HG03565 (cell line): ENCODE data around the gene SLC12A8.

ENCODE experiments used
- ATAC-seq: cut with Tn5 transposase; IDR thresholded peaks from one replicate; pipeline ENCODE4 v1.9.1; 2021; ENCODE audit warnings: mild to moderate bottlenecking, moderate library complexity; ENCODE audit not compliant: unreplicated experiment

Gene SLC12A8

DNA sequence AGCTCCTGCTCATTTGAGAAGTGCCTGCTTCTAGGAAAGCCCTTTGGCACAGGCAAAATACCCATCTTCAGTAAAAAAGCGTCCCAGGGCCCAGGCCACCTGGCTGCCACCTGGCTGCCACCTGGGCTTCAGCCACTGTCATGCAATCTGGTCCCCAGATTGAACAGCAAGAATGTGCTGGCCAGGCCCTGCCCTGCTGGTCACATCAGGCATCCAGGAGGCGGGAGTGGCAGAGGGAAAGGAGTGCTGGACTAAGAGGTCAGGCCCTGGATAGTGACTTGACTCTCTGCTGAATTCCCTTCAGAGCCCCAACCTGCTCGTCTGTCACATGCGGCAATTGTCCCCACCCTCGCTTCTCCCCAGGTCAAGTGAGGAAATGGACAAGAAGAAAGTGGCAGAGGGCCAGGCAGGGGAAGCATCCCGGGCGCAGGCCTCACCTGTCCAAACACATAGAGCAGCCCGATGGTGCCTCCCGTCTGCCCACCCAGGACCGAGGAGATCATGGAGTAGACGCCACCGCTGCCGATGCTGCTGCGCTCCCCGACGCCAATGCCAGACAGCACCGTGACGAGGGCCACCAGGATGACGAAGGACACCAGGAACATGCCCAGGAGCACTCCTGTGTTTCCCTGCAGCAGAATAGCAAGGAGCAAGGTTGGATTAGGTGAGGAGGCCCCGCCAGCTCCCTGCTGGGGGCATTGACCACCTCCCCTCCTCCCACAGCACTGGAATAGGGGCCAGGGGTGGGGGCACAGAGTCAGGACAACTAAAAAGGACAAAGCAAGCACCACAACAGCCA, 25.5 kb downstream of the SLC12A8 start:
- ATAC-seq: no peak

DNA sequence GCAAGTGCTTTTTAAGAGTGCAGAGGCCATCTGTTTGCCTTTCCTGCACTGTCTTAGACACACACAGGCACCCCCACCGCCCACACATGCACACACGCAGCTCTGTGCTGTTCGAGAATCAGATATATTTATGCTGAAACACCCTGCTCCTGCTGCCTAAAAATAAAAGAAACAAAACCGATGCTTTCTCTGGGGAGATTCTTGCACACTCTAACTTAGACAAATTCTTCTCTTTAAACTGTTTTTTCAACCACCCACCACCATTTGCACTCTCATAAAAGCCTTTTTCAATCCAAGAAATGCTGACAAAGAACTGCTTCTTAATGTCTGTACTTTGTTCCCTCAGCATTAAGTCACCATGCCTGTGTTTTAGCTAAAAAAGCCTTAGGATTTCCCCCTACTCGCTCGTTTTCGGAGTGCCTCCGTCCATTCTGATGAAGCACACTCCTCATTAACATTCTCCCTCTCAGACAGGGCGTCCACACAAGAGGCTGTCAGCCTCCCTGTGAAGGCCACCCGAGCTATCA, 26.2 kb downstream of the SLC12A8 start:
- no peak for ATAC-seq

DNA sequence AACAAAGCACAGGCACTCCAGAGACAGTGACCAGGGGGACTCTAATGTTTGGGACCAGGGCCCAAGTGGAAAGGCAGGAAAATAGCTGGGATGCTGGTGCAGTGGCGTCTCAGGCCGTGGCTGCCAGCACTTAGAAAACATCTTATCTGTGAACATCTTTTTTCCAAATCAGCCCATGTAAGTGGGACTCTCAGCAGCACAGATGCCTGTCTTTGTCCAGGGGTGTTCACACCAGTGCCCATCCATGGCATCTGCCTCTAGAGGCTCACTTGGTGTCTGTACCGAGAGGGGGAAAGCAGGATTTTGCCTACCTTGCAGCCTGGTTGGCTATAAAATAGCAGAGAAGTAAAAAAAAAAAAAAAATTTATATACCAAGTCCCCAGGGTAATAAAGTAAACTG, 26.7 kb downstream of the SLC12A8 start:
- no peak for ATAC-seq

DNA sequence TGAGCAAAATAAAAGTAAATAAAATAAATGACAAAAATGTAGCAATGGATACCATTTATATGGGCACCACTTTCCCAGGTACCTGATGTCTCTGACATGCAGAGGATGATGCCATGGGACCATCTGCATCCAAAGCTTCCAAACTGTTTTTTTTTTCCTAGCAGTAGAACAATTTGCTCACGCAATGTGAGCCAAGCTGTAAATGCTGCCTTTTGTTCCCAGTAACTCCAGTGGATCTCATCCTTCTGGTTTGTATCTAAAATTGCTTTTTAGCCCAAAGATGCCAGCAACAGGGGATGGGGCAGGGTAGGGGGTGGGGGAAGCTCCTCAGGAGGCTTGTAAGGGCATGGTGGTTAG, 32.7 kb downstream of the SLC12A8 start:
- no peak for ATAC-seq

DNA sequence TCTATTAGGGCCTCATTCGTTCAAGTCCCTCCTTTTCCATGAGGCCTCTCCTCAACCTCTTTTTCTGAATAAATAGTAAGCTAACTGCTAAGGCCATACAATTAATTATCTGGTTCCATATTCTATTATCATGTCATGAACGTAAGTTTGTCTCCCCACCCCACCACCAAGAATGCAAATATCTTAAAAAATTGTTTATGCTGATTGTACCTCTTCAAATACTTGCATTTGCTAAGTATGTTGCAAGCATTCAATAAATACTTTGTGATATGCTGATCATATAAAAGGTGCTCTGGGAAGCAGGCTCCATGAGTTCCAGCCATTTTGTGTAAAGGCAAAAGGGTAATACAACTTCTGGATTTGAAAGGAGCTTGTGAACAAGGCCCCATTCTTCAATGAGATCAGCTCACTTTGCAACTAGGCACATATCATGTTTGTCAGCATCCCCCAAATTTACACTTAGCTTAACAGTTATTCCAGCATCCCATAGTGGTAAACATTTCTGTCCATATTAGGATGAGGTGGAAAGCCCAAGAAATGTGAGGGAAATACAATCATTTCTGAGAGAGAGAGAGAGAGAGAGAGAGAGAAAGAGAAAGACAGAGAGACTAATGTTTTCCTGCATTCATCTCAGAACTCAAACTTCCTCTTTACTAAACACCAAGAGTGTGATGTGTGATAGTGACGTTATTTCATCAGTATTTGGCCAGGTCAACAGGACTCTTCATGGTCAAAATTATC, 33.2 kb downstream of the SLC12A8 start:
- no peak for ATAC-seq

DNA sequence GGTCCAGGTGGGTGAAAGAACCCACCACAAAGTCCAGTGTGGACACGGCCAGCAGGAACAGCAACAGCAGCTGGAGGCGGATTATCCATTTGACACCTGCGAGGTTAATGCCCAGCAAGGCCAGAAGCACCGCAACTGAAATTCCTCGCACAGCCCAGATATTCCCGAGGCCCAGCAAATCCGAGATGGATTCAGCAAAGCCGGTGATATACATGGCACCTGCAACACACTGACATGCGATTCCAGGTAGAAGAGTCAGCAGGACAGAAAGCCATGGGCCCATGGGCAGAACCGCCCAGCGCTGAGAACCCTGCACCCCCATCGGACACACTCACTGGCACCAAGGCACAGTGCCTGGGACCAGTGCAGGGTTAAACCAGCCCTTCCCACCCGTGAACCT, 34.8 kb downstream of the SLC12A8 start:
- no peak for ATAC-seq

DNA sequence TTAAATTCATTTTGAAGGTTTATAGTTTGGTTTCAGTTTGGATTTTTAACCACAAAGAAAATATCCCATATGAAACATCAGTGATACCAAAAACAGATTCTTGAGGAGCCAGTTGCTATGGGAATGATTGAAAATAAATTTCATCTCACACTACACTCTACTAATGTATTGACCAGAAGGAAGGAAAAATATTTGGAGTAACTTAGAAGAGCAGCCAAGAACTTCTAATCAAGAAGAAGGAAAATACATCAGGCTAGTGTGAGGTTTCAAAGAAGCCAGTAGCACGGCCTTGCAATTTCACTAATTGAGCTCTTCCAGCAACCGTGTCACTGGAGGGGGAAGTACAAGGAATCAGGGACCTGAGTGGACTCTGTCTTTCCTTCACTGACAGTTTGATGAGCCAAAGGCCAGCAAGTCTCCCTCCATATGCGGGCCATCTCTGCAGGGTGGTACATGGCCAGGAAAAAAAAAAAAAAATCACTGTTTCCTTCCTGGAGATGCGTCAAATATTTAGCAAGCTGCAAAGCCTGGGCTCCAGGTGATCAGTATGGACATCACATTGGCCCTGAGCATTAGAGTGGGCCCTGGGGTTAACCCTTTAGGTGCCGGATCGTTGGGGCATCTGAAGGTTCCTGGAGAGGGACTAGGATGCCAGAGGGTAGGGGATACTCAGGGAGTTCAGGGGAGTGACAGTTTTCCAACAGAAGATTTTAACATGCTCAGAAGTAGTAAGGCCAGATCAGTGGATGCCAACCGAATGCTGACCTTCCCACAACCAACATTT, 37.1 kb downstream of the SLC12A8 start:
- no peak for ATAC-seq

DNA sequence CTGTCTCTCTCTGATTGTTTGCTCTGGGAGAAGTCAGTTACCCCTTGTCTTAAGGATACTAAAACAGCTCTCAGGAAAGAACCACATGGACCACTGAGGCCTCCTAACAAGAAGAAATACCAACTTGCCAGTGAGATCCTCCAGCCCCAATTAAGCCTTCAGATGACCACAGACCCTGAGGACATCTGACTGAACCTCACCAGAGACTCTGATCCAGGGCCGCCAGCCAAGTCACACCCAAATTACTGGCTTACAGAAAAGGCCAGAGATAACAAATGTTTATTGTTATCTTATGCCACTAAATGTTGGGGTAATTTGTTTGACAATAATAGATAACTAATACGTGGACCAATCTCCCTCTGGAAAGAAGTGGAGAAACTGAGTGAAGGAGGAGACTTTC, 40.2 kb downstream of the SLC12A8 start:
- ATAC-seq: no peak

DNA sequence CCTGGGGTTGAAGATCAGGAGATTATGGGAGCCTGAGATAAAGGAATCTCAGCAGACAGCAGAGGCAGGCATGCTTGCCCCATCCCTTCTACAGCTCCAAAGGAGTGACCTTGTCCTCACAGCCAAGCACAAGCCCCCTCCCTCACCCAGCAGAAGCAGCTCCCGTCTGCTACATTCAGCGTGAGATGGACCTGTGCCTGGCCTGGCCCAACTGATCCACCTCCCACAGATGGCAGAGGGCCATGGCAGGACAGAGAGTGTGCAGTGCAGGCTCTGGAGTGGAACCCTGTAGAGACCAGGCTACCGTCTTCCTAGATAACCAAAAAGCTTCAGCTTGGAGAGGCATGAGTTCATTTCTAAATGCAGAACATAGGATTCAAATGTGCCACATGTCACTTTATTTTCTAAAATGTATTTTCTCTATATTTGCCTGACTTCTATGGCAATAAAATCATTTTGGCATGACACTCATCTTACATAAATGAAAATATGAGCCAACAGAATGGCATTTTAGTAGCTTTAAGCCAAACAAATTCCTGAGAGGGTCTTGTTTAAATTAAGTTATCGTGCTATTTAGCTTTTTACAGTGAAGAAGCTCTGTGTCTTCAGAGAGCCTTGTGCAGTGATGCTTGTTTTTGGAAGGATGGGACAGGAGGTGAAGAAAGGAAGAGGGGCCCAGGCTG, 43.7 kb downstream of the SLC12A8 start:
- ATAC-seq: no peak

DNA sequence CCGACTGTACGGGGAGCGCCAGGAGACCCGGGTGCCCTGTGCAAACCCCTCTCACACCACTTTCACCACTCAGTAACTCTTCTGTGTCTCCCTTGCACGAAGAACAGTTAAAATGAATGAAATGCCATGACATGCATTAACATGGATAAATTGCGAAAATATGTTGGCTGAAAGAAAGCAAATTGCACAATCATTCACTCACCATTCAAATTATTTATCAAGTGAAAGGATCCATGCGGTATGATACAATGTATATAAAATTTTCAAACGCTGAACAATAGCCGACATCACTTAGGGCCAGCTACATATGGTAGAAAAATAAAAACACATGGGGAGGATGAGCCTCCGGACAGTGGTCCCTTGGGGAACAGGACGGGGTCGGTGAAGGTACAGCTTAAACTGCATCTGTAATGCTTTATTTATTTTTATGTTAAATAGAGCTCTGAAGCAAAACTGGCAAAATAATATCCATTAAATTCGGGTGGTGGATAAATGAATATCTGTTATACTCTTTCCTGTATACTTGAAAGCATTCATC, 45.9 kb downstream of the SLC12A8 start:
- ATAC-seq: no peak

DNA sequence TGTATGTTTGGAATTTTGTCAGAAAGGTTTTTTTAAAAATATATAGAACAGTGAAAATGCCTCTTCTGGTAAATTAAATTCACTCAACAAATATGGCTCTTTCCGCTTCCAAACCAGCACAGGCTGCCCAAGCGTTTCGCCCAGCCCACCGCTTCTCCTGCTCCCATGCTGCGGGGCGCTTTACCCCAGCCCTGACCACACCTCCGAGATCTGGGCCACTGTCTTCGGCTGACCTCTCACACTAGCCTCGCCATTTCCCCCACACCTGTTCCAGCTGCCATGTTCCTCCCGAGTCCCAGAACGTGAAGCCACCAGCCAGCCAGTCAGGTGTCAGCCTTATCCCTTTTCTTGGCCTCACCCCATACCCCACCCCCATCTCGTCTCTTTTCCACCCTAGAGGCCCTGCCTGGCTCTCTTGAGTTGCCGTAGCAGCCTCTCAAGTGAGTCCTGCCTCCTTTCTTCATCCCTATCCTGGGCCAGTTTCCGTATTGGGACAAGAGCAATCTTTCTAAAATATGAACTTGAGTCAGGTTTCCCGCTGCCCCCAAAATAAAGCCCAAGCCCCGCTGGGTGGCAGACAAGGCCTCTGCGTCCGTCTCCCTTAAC, 46.5 kb downstream of the SLC12A8 start:
- no peak for ATAC-seq

DNA sequence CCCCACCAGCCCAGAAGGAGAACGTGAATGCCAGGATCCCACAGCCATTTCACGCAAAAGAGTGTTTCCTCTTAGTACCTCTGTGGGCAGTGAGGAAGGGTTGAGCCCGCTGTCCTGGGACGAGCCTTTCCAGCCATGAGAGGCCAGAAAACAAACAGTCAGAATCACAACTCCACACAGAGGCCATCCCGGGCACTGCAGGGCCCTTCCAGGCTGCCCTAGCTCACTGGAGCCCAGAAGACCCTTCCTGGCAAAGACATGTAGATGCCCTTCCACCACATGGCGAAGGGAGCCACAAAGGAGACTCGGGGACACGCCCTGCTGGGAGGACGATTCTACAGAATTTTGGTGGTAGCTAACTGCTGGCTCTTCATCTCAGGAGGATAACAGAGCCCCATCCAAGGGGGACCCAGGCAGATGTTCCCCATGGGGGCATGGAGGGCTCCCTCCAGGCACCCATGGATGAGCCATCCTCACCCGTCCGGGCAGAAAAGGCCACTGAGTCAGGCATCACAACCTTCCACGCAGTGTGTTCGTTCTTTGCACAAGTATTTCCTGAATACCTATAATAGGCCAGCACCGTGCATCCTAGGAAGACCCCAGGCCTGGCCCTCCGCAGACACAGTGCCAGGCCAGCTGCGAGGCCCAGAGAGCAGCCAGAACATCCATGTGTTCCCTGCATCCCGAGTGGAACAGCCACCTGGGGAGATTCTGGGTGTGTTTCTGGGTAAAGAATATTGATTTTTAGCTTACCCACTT, 47.2 kb downstream of the SLC12A8 start:
- ATAC-seq: no peak

DNA sequence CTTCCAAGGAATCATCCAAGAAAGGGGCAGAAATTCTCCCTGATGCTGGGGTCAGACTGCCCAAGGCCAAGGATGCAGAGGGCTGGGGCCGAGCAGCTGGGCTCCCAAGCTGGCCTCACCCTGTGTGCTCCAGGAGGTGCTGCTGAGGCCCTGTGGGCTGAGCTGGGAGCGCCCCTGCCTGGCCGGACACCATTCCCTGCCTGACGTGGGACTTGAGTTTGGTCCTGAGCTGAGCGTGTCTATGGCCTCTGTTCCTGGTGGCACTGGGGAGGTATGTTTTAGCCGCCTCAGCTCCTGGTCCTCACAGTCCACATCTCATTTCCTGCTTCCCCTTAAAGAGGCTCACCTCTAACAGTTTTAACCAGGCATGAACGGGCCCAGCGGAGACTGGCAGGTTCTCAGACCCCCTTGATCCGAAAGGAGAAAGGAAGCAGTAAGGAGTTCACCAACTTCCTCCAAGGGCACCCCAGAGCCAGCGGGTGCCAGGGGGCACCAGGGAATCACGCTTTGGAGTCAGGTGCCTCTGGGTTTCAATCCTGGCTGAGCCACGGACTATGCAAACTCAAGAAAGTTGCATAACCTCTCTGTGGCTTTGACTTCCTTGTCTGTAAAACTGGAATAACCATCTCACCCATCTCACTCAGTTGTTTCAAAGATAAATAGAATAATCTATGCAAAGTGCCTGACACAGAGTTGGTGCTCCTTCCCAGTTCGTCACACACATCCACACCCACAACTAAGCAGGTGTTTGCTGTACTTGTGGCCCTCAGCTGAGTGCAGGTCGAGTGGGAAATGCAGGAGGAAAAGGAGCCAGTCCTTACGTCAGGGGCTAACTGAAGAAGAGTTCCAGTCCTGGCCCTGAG, 48.6 kb downstream of the SLC12A8 start:
- ATAC-seq: no peak

DNA sequence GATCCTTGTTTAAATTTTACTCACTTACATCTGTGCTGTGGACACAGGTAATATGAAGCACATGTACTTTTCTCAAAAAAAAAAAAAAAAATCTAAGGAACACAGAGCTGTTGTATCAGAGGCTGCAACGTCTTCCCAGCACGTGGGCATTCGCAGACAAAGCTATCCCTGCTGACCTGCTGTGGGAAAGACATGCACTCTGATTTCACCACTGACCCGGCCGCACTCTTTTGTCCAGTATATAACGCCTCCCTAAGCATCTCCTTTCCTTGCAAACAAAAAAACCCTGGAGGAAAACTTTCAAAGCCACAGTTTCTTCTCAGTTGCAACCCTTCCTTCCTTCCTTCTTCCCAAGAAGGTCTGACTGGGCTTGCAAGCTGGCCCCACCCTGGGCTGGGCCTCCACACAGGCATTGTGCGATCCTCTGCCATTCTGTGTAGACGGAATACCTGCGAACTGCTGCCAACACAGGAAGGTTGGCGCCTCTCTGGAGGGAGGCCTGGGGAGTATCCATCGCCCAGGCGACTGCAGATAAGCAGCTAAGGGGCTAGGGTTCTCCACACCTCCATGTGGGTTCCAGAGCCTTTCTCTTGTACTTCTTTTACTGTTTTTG, 50.8 kb downstream of the SLC12A8 start:
- ATAC-seq: no peak

DNA sequence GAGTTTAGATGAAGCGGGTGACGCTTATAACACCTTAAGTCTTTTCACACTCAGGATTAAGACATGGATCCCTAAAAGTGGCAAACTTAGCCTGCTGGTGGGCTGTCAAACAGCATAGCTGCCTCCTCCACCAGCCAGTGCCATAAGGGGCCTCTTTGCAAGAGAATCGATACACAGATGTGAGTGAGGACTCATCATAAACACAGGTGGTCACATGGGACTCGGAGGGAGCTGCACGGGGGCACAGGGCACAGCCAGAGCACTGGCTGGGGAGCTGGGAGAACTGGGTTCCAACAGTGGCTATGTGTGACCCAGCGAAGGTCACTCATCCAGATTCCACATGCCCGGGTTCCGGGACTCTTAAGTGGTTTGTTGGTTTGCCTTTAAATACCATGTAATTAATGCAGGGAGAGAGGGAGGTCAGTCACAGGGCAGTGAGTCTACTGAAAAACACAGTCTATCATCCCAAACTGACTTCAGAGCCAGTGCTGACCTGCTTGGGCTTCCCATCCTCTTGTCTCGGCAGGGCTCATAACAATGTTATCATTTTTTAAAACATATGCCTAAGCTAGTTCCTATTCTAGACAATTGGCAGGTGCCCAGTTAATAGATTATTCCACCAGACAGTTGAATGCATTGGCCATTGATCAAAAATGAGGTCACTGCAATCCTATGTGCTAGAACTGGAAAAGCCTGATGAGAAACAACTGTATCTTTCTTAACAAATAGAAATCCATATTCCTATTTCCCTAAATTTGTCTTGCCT, 51.8 kb downstream of the SLC12A8 start:
- no peak for ATAC-seq

DNA sequence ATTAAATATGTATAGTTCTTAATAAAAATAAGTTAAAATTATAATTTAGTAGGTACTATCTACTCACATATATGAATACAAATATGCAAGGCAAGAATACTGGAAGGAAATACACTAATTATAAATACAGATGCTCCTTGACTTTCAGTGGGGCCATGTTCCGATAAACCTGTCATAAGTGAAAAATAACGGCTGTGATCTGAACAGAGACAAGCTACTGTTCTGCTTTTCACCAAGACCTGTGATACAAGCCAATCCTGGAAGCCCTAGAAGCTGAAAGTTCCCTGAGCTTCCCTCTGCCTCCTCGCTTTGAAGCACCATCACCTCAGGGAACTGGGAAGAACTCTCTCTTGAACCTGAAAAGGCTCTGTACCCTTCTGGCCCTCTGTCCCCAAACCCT, 55.4 kb downstream of the SLC12A8 start:
- no peak for ATAC-seq

DNA sequence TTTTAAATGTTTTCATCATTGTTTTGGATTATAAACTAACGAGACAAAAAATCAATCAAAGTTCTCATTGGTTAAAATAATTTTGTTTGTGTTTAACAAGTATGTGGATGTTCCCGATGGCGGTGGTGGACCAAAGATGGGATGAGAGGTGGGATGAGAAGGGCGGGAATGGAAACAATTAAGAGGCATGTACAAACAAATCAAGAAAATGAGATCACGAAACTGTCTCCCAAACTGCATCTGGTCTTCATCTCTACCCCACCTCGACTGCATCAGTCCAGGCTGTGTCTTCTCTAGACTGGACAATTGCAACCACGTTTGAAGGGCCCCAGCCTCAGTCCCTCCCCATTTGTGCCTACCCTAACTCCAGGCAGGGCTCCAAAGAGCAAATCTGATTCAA, 56.1 kb downstream of the SLC12A8 start:
- no peak for ATAC-seq
